T1000 (cell line): Measurements from ENCODE around the gene C12orf56.

Experiments
- DNase-seq: peaks from one replicate; lab custom pipeline; 2025; ENCODE audit warnings: mixed read lengths; lab: John Stamatoyannopoulos, UW

Gene C12orf56, protein sequence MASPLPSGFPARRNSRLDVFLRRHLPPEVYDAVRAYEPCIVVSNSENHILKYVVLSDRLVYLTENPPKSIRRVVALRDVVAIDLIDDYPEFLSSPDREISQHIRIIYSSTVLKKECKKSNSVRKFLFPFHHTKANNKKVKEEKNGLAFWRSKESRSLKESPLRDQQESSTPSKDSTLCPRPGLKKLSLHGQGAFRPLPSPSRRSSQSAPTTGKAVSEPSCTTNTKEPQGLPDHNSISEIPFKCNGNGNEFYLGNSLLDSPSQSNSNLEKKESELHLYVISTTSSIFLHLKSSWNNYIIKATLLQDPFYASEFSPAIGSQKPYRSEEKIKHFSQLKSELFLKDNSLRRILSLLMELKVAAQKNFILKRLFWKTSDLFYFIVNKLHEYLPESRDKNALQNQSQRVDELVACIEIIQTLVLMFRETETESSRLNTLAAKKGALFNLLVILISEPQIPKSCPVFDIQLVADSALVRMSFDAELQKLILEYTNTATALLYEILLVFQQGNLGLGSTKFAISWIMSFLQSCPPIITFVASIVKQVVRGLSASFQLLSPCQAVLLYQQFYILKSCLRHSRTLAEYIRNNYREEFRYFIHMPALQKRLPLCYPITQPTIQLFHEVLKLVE

DNA sequence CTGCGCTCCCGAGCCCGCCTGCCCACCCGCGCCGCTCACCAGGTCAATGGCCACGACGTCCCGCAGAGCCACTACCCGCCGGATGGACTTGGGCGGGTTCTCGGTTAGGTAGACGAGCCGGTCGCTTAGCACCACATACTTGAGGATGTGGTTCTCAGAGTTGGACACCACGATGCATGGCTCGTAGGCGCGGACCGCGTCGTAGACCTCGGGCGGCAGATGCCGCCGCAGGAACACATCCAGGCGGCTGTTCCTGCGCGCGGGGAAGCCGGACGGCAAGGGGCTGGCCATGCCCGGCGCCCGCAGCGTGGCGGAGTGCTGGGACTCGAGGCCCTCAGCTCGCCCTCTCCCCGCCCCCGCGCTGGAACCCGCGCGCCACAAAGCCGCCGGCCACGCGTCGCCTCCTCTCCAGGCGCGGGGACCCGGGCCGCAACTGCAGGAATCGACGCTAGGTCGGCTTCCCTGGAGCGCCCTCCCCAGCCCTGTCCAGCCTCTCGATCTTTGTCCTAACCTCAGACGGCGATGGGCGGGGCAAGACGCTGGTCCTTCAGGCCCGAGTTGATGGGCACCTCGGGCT lies at the start of gene C12orf56:
TSS of gene C12orf56 (minus strand) at position 484 of the 577 bp plus-strand sequence. CDS start at position 291, 193 bp downstream.
- DNase-seq, result no peak

GRCh38 chr12:64440100-64440499 lies 49.5 kb upstream of the C12orf56 start:
- no peak for DNase-seq

DNA sequence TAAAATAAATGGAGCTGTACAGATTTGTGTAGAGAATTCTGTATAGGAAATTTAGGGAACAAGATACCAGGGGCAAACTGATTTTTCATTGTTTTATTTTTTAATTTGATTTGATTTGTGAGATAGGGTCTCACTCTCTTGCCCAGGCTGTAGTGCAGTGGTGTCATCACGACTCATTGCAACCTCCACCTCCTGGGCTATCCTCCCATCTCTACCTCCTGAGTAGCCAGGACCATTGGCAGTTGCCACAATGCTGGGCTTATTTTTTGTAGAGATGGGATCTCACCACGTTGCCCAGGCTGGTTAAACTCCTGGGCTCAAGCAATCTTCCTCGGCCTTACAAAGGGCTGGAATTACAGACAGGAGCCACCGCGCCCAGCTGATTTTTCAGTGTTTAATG lies 43.4 kb upstream of the C12orf56 start:
- DNase-seq, result no peak

- no peak for DNase-seq
These were observed 41.2 kb upstream of the C12orf56 start for GRCh38 chr12:64431791-64432190.

- DNase-seq, result no peak
These were observed 40.3 kb upstream of the C12orf56 start for GRCh38 chr12:64430886-64431285.

GRCh38 chr12:64428956-64429355 lies 38.4 kb upstream of the C12orf56 start:
- no peak for DNase-seq

DNA sequence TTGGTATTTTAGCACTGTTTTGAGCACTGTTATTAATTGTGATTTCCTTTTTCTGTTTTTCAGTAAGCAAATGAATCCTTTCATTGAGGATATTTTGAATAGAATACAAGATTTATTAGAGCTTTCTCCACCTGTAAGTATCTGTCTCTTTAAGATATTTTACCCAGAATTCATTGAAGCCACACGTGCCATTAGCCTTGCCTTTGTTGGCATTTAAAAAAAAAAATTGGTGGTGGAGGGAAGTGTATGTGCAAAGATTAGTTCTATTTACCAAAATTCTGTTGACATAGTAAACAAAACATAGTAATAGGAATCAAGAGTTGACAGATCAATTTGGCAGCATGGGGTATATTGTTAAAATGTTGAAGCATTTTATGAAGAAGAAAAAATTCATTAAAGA lies 37.4 kb upstream of the C12orf56 start:
- no peak for DNase-seq

DNA sequence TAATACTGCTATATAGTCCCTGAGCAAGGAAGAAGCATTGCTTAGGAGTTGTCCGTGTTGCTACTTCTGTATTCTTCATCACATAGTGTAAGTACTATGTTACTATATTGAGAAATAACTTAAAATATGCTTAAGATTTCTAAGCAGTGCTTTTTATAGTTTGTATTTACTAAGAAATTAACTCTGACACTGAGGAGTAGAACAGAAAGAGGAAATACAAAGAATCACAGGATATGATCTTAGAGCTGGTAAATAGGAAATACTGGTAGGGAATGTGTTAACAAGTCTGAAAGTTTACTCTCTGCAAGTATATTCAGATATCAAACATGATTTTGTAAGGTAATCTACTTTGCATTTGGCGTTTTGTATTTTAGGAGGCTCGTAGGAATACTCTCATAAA lies 29.1 kb upstream of the C12orf56 start:
- no peak for DNase-seq

- DNase-seq, result no peak
These were observed 27.7 kb upstream of the C12orf56 start for GRCh38 chr12:64418209-64418608.

DNA sequence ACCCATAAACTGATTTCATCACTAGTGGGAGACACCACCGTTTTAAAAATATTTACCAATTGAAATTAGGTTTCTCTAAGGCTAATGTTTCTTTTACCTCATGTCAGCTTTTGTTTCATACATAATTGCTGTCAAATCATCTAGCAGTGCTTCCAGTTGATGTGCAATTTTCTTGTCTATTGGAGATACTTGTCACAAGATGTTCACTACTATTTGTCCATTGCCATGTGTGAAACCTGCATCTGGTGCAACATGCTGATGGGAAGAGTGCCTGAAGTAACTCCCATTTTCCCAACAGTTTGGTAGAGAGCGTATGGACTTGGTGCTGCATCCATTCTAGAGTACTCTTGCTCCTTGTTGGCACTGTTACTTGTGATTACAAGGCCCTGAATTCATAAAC lies 23.3 kb upstream of the C12orf56 start:
- no peak for DNase-seq

DNA sequence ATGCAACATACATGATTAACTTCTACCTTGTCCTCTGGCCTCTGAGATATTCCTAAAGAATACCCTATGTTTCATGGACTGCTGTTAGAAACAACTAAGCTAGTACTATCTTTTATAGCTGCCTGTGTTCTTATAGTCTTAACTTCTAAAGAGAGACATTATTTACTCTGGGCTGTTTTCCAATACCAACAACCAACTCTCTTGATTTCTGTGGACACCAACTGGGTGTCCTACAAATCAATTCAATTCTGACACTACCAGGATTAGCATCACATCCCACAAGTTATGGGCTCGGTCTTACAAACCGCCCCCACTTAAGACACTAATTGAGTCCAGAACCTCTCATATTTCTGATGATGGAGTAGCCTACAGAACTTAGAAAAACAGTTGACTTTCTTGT lies 21.9 kb upstream of the C12orf56 start:
- DNase-seq, result no peak

DNA sequence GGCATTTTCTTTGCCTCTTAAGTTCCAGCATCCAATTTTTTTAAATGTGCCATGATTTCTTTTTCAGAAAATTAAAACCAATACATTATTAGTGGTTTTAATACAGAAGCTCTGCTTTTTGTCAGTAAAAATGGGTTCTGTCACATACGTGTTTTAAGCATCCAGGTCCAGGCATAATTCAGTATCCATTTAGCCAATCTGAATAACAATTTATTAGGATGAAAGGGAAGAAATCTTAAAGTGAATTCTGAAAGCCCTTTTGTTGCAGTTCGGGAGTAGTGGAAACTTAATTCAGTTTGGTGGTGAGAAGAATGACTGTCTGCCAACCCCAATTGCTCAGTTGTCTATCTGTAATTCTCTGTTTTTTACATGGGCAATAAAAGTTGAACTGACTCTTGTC lies 20.9 kb upstream of the C12orf56 start:
- no peak for DNase-seq

- DNase-seq, result no peak
These were observed 17.0 kb upstream of the C12orf56 start for GRCh38 chr12:64407342-64408223.

- DNase-seq, result no peak
These were observed 14.1 kb upstream of the C12orf56 start for GRCh38 chr12:64404470-64405256.

- DNase-seq, result peak; percentile 96
These were observed 13.3 kb upstream of the C12orf56 start, which contains the start of gene XPOT for GRCh38 chr12:64403707-64404469. Gene XPOT, plus strand, starts transcription at chr12:64404392. Its CDS starts 5,644 bp downstream, at chr12:64410036.

DNA sequence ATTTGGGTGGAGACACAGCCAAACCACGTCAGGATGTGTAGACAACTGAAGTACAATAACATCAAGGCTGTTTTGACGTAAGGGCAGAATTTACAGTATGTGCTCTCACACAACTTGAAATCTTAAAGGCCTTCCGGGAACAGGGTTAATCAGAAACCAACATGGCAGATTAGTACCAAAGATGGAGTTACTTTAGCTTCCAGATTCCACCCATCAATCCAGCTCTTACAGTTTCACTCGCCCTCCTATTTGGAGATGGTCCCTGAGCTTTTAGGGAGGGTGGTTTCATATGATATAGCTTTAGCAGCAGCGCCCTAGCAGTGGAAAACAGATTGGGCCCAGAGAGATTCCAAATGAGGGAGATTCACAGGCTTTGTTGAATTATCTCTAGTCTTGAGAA lies 11.6 kb upstream of the C12orf56 start:
- DNase-seq, result no peak

DNA sequence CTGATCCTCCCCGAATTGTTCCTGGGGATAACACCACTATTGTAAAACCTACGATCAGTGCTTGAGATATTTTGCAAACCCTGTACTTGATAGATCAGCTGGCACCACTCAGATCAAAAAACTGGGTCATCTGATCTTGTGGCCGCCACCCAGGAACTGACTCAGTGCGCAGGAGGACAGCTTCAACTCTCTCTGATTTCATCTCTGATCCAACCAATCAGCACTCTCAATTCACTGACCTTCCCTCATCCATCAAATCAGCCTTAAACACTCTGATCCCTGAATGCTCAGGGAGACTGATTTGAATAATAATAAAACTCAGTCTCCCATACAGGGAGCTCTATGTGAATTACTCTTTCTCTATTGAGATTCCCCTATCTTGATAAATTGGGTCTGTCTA lies 9.5 kb upstream of the C12orf56 start:
- DNase-seq, result no peak

DNA sequence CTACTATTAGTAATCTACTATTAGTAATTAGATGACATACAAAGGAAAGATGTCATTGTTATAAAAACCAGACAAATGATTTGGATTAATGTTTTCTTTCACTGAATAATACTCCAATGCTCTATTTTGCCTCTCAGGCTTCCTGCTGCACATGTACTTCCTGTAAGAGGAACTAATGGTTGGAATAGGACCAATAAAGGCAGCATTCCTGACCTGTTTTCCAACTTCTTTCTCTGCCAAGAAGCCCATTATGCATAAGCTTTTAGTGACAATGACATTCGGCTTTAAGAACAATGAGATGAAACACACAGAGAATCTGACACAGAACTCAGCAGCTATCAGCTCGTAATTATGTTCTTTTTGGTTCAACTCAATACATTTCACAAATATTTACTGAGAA lies 5.2 kb upstream of the C12orf56 start:
- no peak for DNase-seq

GRCh38 chr12:64392221-64392620 lies 1.7 kb upstream of the C12orf56 start:
- no peak for DNase-seq

DNA sequence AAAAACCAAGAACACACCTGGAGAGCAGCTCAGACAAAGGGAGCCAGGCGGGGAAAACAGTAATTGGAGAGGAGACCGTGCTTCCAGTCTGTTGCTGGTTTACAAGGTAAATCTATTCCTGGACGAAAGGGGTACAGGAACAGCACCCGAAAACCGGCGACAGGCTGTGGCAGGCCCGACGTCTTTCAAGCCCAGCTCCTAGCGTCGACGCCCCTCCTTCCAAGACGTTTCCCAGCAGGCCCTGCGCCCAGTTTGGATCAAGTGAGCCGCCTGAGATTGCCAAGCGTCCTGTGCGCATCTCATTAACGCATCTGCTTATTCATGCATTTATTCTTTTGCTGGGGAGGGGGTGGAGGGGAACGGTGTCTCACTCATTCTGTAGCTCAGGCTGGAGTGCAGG lies 1.4 kb downstream of the C12orf56 start:
- no peak for DNase-seq
